Endothelial cell of umbilical vein (primary cell): ENCODE data around the gene PRRX2. TPM values are rescaled to one million over a fixed set of nuclear protein-coding genes. Genes with fewer than 3 reads are reported as not detected.
A peak's percentile ranks its signal among the peaks of the same experiment; 100 is the strongest.

Experiments
- BruUV-seq: library from RNA; stranded (reverse); fragments of 400-500 nt; replicated peaks from 2 replicates; lab custom pipeline; 2021; lab: Mats Ljungman, UMichigan
- CTCF ChIA-PET: fragments of 300-600, 350-600 bp; sonication (Branson Sonifier 250); formaldehyde crosslinking; loops from one replicate; lab custom pipeline; 2021; ENCODE audit warnings: antibody characterized with exemption, inconsistent platforms; lab: Charles Lee
- POLR2A ChIA-PET: fragments of 300-600, 350-600 bp; sonication (Branson Sonifier 250); formaldehyde crosslinking; loops from one replicate; lab custom pipeline; 2021; ENCODE audit warnings: antibody characterized with exemption, inconsistent platforms; lab: Charles Lee
- DNase-seq: peaks from one replicate; pipeline ENCODE4 v3.0.0-alpha.2; 2011; ENCODE audit warnings: low read depth, low spot score
- FAIRE-seq: peaks from 2 replicates; lab custom pipeline; 2011; peaks lifted over from hg19 to GRCh38; lab: Jason Lieb, UNC
- H2AFZ ChIP-seq: 2 replicates; pipeline ENCODE4 v1.6.0; 2012; ENCODE audit warnings: low read depth, low read length, control low read depth, inconsistent platforms
- H3K27ac ChIP-seq: 2 replicates; pipeline ENCODE4 v1.5.1; 2011; ENCODE audit warnings: low read depth, mild to moderate bottlenecking, control low read depth, low read length, moderate library complexity; ENCODE audit not compliant: insufficient read depth
- H3K27me3 ChIP-seq, 2 experiments: 2 replicates each; pipeline versions ENCODE4 v1.6.0 to v1.6.1; 2011; ENCODE audit warnings: low read length in 2 of 2, mixed read lengths in 1 of 2; ENCODE audit not compliant: control insufficient read depth in 2 of 2, insufficient read depth in 2 of 2
- H3K36me3 ChIP-seq, 2 experiments: 2 replicates in 1 of 2; 3 replicates in 1 of 2; pipeline ENCODE4 v1.5.1; 2011; ENCODE audit warnings: low read length in 2 of 2, mild to moderate bottlenecking in 1 of 2, moderate library complexity in 1 of 2; ENCODE audit not compliant: control insufficient read depth in 2 of 2, insufficient read depth in 2 of 2; ENCODE audit errors: extremely low read depth in 1 of 2
- H3K4me1 ChIP-seq: 3 replicates; pipeline ENCODE4 v1.5.1; 2011; ENCODE audit warnings: mild to moderate bottlenecking, low read length; ENCODE audit not compliant: control insufficient read depth, insufficient read depth; ENCODE audit errors: extremely low read depth
- H3K4me2 ChIP-seq: 2 replicates; pipeline ENCODE4 v1.6.1; 2011; ENCODE audit warnings: low read length, control low read depth, mixed read lengths; ENCODE audit not compliant: insufficient read depth
- H3K4me3 ChIP-seq, 3 experiments: fragments of 200-600 bp in 1 of 3; sonication (generic), shearing (Covaris generic) in 1 of 3; replicated peaks in 1 of 3; 2 replicates each; pipeline ENCODE4 v1.5.1; 2011 to 2016; ENCODE audit warnings: control low read depth in 3 of 3, low read length in 3 of 3, mild to moderate bottlenecking in 2 of 3, inconsistent platforms in 1 of 3, low read depth in 1 of 3, moderate library complexity in 1 of 3; ENCODE audit not compliant: insufficient read depth in 1 of 3
- H3K79me2 ChIP-seq: 2 replicates; pipeline ENCODE4 v1.6.0; 2012; ENCODE audit warnings: low read length, inconsistent platforms; ENCODE audit not compliant: control insufficient read depth, insufficient read depth
- H3K9ac ChIP-seq: replicated peaks from 2 replicates; pipeline ENCODE3; 2011; ENCODE audit warnings: low read length, control low read depth; ENCODE audit not compliant: insufficient read depth; ENCODE audit errors: extremely low read depth
- H3K9me1 ChIP-seq: replicated peaks from 3 replicates; pipeline ENCODE4 v1.6.0; 2011; ENCODE audit warnings: mild to moderate bottlenecking, low read length; ENCODE audit not compliant: control insufficient read depth, insufficient read depth; ENCODE audit errors: extremely low read depth
- H3K9me3 ChIP-seq: replicated peaks from 2 replicates; pipeline ENCODE4 v1.5.1; 2012; ENCODE audit warnings: low read length, inconsistent platforms; ENCODE audit not compliant: control insufficient read depth, insufficient read depth
- H4K20me1 ChIP-seq: replicated peaks from 2 replicates; pipeline ENCODE3; 2011; ENCODE audit warnings: mild to moderate bottlenecking, low read length; ENCODE audit not compliant: control insufficient read depth, insufficient read depth; ENCODE audit errors: extremely low read depth
- CTCF ChIP-seq, 2 donors: IDR thresholded peaks; 1 replicate in 1 of 2; 2 replicates in 1 of 2; pipeline ENCODE4 v1.5.1; 2011; ENCODE audit warnings: low read length in 2 of 2, mild to moderate bottlenecking in 2 of 2, moderate library complexity in 2 of 2, control low read depth in 1 of 2, inconsistent platforms in 1 of 2, low read depth in 1 of 2; ENCODE audit not compliant: insufficient read depth in 1 of 2; ENCODE audit errors: extremely low read depth in 1 of 2
- EZH2 ChIP-seq: IDR thresholded peaks from 2 replicates; pipeline ENCODE4 v1.6.1; 2012; ENCODE audit warnings: borderline replicate concordance, low read depth, mild to moderate bottlenecking, moderate library complexity, low read length, inconsistent platforms; ENCODE audit not compliant: severe bottlenecking
- FOS ChIP-seq: IDR thresholded peaks from 2 replicates; pipeline ENCODE4 v1.6.1; 2011; ENCODE audit warnings: mild to moderate bottlenecking, low read length, moderate library complexity, borderline replicate concordance; ENCODE audit not compliant: insufficient read depth
- GATA2 ChIP-seq: IDR thresholded peaks from 2 replicates; pipeline ENCODE4 v1.7.0; 2011; ENCODE audit warnings: low read depth, mild to moderate bottlenecking, moderate library complexity, mixed read lengths, low read length; ENCODE audit not compliant: insufficient read length, insufficient read depth
- JUN ChIP-seq: IDR thresholded peaks from 2 replicates; pipeline ENCODE4 v1.6.1; 2011; ENCODE audit warnings: borderline replicate concordance, low read depth; ENCODE audit not compliant: insufficient read length, insufficient read depth
- MAX ChIP-seq: IDR thresholded peaks from 2 replicates; pipeline ENCODE4 v1.6.1; 2011; ENCODE audit not compliant: insufficient read depth, insufficient read length
- MYC ChIP-seq: IDR thresholded peaks from one replicate; pipeline ENCODE4 v1.6.1; 2011; ENCODE audit warnings: mild to moderate bottlenecking, low read depth, low read length
- POLR2A ChIP-seq: IDR thresholded peaks from 2 replicates; pipeline ENCODE4 v1.6.1; 2012; ENCODE audit warnings: low read depth, mild to moderate bottlenecking, control low read depth, low read length
- POLR2AphosphoS5 ChIP-seq: IDR thresholded peaks from 2 replicates; pipeline ENCODE4 v1.6.1; 2012; ENCODE audit warnings: low read depth, mild to moderate bottlenecking, control low read depth, low read length, moderate library complexity; ENCODE audit not compliant: insufficient read depth
- dilution Hi-C: fragments of 300-500 bp; cut with MboI; formaldehyde crosslinking; loops from one replicate; pipeline ENCODE4 v1.15.0; 2019; ENCODE audit warnings: low sequenced_read_pairs; ENCODE audit not compliant: extremely low pct_ligation_motif_present
- intact Hi-C: fragments of 100-400 bp; cut with micrococcal nuclease; formaldehyde crosslinking; loops from one replicate; pipeline ENCODE4 v1.10.0; 2022
- polyA plus RNA-seq, 4 experiments: library from polyadenylated mRNA; depleted of rRNA in 3 of 4; stranded (reverse) in 3 of 4; unstranded in 1 of 4; fragments of >200 nt; gene quantifications; 2 replicates each; pipeline versions ENCODE4 v1.2.1 to v1.2.3, GENCODE V29; 2011 to 2012; ENCODE audit warnings: missing spikeins in 1 of 4
- total RNA-seq: library from RNA; stranded (reverse); gene quantifications from 2 replicates; pipeline ENCODE4 v1.2.3, GENCODE V29; 2021

PRRX2 gene
- total and polyA plus RNA-seq, 2 donors (not counting 3 experiments of a cell fraction or from before 2014, with no cell fraction given) = 0.19 to 0.77 TPM

GRCh38 chr9:129654554-129655040 lies 10.8 kb upstream of the PRRX2 start:
- no peak for DNase-seq

More at GRCh38 chr9:129654554-129655040, 10.8 kb upstream of the PRRX2 start:
- H2AFZ ChIP-seq = peak overlapping the region; percentile 63
- no peaks in the 10 kb centered on the region for H3K27me3 ChIP-seq
- no peak for TF ChIP-seq CTCF (IDR thresholded peaks at IDR 0.05; ENCODE audit: extremely low read depth in 1 of 2, insufficient read depth in 1 of 2, low read depth in 1 of 2, low read length in 2 of 2)
- no peak for TF ChIP-seq POLR2AphosphoS5
- no peak for TF ChIP-seq EZH2
- TF ChIP-seq MYC = no peak
- no peak for TF ChIP-seq POLR2A
- TF ChIP-seq MAX = no peak
- no peak for TF ChIP-seq JUN
- no peak for TF ChIP-seq FOS
- TF ChIP-seq GATA2 = no peak
- no peaks in the 10 kb centered on the region for H3K9me3 ChIP-seq
- H4K20me1 ChIP-seq = no peaks in the 10 kb centered on the region
- FAIRE-seq = no peak
- ChIA-PET POLR2A (no interaction called here), CTCF (no interaction called here)
- H3K9ac ChIP-seq = no peak overlapping the region
- H3K4me1 ChIP-seq = no peaks in the 10 kb centered on the region
- dilution Hi-C loops = no loop called here
- no peak overlapping the region for H3K27ac ChIP-seq
- no TSS peak for BruUV-seq
- H3K9me1 ChIP-seq = no peaks in the 10 kb centered on the region
- intact Hi-C loops = loop anchor here (5.0 kb wide), 1 partner anchor 43 kb away; no protein-coding TSS in a partner anchor
- H3K4me2 ChIP-seq = no peak overlapping the region
- H3K79me2 ChIP-seq = no peaks in the 10 kb centered on the region
- no peak overlapping the region for H3K4me3 ChIP-seq
- H3K36me3 ChIP-seq = no peaks in the 10 kb centered on the region
